AG08395 (cell line): ENCODE measurements around the gene AMY2B.
"Not testable (repeated sequence)": the region's sequence is repeated elsewhere in the genome, so short reads cannot be mapped to it uniquely, and the experiment has no call there.

Experiments
- DNase-seq: peaks from one replicate; pipeline ENCODE4 v3.0.0; 2012; ENCODE audit warnings: mixed read lengths, low spot score

The AMY2B gene

DNA sequence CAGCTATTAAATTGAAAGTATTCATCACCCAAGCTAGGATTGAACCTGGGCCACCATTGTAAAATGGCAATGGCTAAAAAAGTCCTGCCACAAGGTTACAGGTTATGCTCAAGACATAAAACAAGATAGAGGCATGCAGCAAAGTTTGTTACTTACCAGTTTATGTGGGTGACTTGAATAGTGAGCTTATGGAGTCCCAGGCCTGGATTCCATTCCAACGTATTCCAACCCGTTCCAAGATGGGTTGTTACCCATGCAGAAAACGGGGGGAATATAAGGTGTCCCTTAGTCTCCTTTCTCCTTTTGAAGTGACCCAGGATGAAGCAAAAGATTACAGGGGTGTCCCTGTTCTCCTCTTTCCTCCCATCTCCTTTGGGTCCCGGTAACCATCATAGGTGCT, 56.0 kb downstream of the AMY2B start:
- not testable (repeated sequence) for DNase-seq
